GM21423 (cell line): Measurements from ENCODE around the gene KCTD7.
"Not testable (repeated sequence)": the region's sequence is repeated elsewhere in the genome, so short reads cannot be mapped to it uniquely, and the experiment has no call there.

Experiments
- ATAC-seq: cut with Tn5 transposase; IDR thresholded peaks from one replicate; pipeline ENCODE4 v1.9.1; 2021; ENCODE audit warnings: mild to moderate bottlenecking, moderate library complexity; ENCODE audit not compliant: unreplicated experiment

Gene KCTD7

GRCh38 chr7:66681491-66682349 lies 53.0 kb downstream of the KCTD7 start:
- ATAC-seq: peak; percentile 90

- peak; percentile 5 for ATAC-seq
Measured at GRCh38 chr7:66682350-66683093, 53.8 kb downstream of the KCTD7 start.

DNA sequence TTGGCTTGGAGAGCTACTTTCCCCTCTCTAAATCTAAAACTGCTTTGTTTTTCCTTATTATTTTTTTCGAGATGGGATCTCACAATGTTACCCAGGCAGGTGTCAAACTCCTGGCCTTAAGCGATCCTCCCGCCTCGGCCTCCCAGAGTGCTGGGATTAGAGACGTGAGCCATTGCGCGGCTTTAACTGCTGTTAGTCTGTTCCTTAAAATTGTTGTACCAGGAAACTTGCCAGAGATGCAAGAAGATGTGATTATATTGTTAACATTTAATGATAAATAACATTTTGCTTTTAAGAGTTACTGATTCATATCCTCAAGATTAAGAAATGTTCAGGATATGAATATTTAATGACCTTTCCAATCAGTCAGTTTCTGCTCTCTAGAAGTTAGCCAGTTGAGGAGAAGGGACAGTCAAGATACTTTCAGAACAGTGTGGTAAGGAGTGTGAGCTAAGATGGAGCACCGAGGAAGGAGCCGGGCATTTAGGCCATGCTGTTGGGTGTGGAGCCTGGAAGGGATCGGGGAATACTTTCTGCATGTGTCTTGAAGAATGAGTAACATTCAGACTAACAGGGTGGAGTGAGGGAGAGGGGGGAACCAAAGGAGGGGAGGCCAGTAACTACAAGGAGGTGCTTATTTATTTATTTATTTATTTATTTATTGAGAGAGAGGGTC lies 54.6 kb downstream of the KCTD7 start:
- ATAC-seq: not testable (repeated sequence)

DNA sequence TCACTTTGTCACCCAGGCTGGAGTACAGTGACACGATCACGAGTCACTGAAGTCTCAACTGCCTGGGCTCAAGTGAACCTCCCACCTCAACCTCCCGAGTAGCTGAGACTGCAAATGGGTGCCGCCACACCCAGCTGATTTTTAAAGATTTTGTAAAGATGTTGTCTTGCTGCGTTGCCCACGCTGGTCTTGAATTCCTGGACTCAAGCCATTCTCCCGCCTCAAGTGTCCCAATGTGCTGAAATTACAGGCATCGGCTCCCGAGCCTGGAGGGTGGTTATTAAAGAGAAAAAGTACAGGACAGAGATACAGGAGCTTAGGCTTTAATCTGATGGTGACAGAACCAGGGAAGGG lies 55.1 kb downstream of the KCTD7 start:
- ATAC-seq: no peak

DNA sequence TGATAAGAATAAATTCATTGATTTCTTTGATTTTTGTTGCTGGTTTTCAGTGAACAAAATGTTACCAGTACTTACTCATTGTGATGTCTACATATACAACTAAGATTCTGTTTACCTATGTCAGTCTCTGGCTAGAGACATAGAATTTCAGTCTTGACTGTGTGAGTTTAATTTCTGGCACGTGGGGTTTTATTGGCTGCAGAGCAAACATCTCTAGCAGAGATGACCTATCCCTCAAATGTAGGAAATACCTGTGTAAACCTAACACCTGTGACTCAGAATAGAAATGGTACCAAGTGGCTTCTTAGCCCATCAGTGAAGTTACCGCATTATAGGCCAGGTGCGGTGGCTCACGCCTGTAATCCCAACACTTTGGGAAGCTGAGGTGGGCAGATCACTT lies 57.0 kb downstream of the KCTD7 start:
- not testable (repeated sequence) for ATAC-seq

DNA sequence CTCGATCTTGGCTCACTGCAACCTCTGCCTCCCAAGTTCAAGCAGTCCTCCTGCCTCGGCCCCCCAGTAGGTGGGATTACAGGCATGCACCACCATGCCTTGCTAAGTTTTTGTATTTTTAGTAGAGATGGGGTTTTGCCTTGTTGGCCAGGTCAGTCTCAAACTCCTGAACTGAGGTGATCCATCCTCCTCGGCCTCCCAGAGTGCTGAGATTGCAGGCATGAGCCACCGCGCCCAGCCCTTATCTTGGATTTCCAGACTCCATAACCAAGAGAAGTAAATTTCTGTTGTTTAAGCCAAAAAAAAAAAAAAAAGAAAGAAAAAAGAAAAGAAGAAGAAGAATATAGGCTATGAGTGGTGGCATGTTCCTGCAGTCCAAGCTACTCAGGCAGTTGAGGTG lies 58.5 kb downstream of the KCTD7 start:
- no peak for ATAC-seq

GRCh38 chr7:66687672-66688071 lies 59.0 kb downstream of the KCTD7 start:
- not testable (repeated sequence) for ATAC-seq

GRCh38 chr7:66689081-66689480 lies 60.4 kb downstream of the KCTD7 start:
- ATAC-seq: no peak

DNA sequence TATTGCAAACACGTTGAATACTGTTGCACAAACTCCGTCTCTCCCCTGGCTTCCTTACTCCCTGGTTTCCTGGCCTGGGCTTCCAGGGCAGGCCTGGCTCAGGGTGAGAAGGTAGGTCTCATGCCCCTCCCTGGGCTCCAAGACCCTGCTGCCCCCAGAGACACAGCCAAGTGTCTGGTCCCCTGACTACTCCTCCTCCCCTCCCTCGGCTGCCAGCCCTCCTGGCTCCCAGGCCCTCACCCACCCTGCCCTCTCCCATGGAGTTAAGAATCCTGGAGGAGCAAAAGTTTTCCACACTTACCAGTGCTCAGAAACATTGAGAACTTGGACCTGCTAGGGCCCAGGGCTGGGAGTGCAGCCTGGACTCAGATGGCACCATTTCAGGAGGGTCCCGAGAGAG lies 64.7 kb downstream of the KCTD7 start:
- ATAC-seq: no peak
